Measurements from ENCODE around the gene GNG7. TPM values are rescaled to one million over a fixed set of nuclear protein-coding genes. Genes with fewer than 3 reads are reported as not detected.
"Not testable (repeated sequence)": the region's sequence is repeated elsewhere in the genome, so short reads cannot be mapped to it uniquely, and the experiment has no call there.

GNG7 gene
- total RNA-seq, 2 donors from 2014 or later, result 0.30 to 0.84 TPM

GRCh38 chr19:2594319-2594718 lies 108.2 kb downstream of the GNG7 start:
- no peak overlapping the region for H3K27ac Mint-ChIP-seq
- peaks cover 4 to 12% of the 10 kb centered on the region in 2 donors for H3K9me3 Mint-ChIP-seq

DNA sequence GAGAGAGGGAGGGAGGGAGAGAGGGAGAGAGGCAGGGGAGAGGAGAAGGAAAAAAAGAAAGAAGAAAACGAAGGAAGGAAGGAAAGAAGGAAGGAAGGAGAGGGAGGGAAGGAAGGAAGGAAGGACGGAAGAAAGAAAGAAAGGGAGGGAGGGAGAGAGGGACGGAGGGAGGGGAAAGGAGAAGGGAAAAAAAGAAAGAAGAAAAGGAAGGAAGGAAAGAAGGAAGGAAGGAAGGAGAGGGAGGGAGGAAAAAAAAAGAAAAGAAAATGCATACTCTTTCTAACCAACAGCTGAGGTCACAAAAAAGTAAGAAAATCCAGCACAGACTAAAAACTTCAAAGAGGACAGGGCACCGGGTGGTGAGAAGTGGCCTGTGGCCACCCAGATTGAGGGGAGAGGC lies 109.7 kb downstream of the GNG7 start:
- Mint-ChIP-seq H3K36me3 (no peaks in the 10 kb centered on the region), H3K9me3 (peaks cover 4 to 12% of the 10 kb centered on the region in 2 donors), H3K27ac (no peak overlapping the region)
- ATAC-seq (no peak), DNase-seq (ENCODE audit: low spot score in 2 of 2) (no peak)

More at GRCh38 chr19:2594319-2594718, 108.2 kb downstream of the GNG7 start:
- ATAC-seq (no peak), DNase-seq (ENCODE audit: low spot score in 2 of 2) (no peak)
- H3K36me3 Mint-ChIP-seq, result no peaks in the 10 kb centered on the region

DNA sequence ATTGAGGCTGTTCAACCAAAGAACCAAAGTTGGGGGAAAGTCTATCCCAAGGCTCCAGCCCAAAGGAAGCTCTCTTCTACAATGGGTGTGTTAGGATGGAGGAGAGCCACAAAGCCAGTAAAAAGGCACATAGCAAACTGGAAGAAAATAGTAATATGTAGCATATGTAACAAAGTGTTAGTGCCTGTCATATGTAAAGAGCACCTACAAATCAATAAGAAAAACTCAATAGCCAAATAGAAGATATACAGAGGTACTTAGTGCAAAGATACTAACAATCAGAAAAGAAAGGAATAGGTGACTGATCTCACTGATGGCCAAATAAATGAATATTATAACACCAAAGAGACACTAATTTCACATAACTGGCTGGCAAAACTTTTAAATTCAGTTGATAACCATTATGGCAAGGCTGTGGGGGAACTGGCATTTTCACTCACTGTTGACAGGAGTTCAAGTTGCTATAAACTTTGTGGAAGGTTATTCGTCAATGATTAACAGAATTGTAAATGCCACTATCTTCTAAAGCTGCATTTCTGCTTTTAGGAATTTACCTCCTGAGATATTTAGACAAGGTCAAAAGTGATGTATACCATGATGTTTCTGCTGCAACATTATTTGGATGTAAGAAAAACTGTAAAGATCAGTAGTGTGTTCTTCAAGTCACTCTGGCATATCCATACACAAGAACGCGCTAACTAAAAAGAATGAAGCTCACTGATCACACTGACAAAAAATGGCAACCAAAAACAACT lies 110.8 kb downstream of the GNG7 start:
- DNase-seq (ENCODE audit: low spot score in 2 of 2), result no peak
- peaks cover 4 to 12% of the 10 kb centered on the region in 2 donors for H3K9me3 Mint-ChIP-seq
- no peaks in the 10 kb centered on the region for H3K36me3 Mint-ChIP-seq
- no peak overlapping the region for H3K27ac Mint-ChIP-seq
- no peak for ATAC-seq

DNA sequence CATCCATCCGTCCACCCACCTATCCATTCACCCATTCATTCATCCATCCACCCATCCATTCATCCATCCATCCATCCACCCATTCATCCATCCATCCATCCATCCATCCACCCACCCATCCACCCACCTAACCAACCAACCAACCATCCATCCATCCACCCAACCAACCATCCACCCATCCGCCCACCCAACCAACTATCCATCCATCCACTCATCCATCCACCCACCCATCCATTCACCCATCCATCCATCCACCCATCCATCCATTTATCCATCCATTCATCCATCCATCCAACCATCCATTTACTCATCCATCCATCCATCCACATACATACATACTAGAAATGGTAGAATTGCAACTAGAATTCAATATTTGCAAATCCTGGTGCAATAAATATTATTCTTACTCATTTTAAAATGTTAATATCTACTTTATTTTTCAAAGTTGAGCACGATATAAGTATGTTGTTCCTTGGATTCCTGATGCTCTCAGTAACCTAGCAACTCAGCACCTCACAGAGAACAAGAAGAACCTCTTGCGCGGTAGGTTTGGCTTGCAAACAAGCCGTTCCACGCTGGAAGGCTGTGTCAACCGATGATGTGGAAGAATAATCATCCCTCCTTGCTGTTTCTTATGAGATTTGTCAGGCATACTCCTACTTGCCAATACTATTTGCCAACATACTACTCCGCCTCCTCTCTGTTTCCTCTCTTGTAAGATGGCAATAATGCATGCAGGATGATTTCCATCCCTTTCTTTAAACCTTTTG lies 111.7 kb downstream of the GNG7 start:
- no peak for DNase-seq (ENCODE audit: low spot score in 2 of 2)
- ATAC-seq, result no peak
- Mint-ChIP-seq H3K9me3 (peaks cover 4 to 12% of the 10 kb centered on the region in 2 donors), H3K36me3 (no peaks in the 10 kb centered on the region), H3K27ac (no peak overlapping the region)

- Mint-ChIP-seq H3K27ac (no peak overlapping the region), H3K9me3 (peaks cover 4 to 12% of the 10 kb centered on the region in 2 donors), H3K36me3 (no peaks in the 10 kb centered on the region)
- DNase-seq (ENCODE audit: low spot score in 2 of 2), result no peak
- ATAC-seq, result no peak
These were observed 113.1 kb downstream of the GNG7 start for GRCh38 chr19:2589441-2589840.

- Mint-ChIP-seq H3K36me3 (peaks cover 0 to 6% of the 10 kb centered on the region in 2 donors), H3K9me3 (peaks cover 4 to 17% of the 10 kb centered on the region in 2 donors), H3K27ac (peak overlapping the region in 1 of 2 donors; percentile 44)
- DNase-seq (ENCODE audit: low spot score in 2 of 2), result no peak
- no peak for ATAC-seq
These were observed 114.3 kb downstream of the GNG7 start for GRCh38 chr19:2588081-2588777.

DNA sequence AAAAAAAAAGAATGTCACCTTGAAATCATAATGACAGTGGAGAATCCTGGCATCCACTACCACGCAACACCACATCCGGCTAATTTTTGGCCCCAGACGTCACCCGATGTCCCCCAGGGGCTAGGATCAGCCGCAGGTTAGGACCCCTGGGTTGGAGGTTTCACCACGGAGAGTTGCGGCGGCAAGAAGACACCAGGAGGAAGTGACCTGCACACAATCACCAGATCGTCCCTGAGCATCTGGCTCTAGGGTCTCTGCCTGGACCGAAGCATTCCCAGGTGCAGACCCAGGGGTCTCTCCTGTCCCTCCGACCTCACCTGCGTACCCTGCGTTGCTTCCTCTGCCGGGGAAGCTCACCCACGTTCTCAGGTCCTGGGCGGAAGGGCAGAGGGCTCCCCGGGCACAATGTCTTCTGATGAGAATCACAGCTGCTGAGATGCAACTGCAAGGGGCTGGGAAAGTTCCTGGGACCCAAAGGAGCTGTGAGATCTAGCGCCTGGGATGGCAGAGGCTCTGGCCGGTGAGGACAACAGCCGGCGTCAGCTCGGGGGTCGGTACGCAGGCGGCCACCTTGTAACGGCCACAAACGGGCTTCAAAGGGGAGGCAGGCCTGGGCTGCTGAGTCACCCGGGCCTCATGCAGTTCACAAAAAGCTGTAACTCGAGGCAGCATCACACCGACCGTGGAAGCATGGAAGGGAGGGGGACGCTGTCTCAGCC lies 115.3 kb downstream of the GNG7 start:
- ATAC-seq, result no peak

DNA sequence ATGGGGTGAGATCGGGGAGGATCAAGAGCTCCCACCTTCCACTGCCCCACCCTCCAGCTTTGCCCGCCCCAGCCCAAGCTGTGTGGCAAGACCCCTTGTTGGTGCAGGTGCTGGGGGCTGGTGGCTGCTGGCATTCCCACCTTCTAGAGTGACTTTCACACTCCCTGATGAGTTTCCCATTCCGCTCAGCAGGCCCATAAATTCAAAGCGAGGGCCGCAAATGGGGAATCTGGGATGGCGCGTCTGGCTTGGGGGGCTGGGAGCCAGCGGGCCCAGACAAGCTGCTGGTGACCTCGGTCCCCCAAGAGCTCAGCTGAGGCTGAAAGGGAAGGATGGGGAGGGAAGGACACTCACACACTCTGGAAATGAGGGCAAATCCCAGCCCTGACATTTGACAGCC lies 116.3 kb downstream of the GNG7 start:
- ATAC-seq (no peak), DNase-seq (ENCODE audit: low spot score in 2 of 2) (no peak)
- no peak overlapping the region for H3K27ac Mint-ChIP-seq
- peaks cover 4 to 12% of the 10 kb centered on the region in 2 donors for H3K9me3 Mint-ChIP-seq
- H3K36me3 Mint-ChIP-seq, result peaks cover 0 to 11% of the 10 kb centered on the region in 2 donors

More for the DNA sequence above, 115.3 kb downstream of the GNG7 start:
- no peak for DNase-seq (ENCODE audit: low spot score in 2 of 2)
- peak overlapping the region in 1 of 2 donors; percentile 74 for H3K27ac Mint-ChIP-seq
- peaks cover 0 to 6% of the 10 kb centered on the region in 2 donors for H3K36me3 Mint-ChIP-seq
- H3K9me3 Mint-ChIP-seq, result peaks cover 4 to 17% of the 10 kb centered on the region in 2 donors

- ATAC-seq (no peak), DNase-seq (ENCODE audit: low spot score in 2 of 2) (no peak)
- Mint-ChIP-seq H3K36me3 (peaks cover 0 to 11% of the 10 kb centered on the region in 2 donors), H3K9me3 (peaks cover 0 to 5% of the 10 kb centered on the region in 2 donors), H3K27ac (no peak overlapping the region)
These were observed 118.5 kb downstream of the GNG7 start for GRCh38 chr19:2584002-2584401.

GRCh38 chr19:2582984-2583956 lies 119.2 kb downstream of the GNG7 start:
- H3K27ac Mint-ChIP-seq, result no peak overlapping the region
- H3K36me3 Mint-ChIP-seq, result peaks cover 0 to 11% of the 10 kb centered on the region in 2 donors
- peaks cover 0 to 5% of the 10 kb centered on the region in 2 donors for H3K9me3 Mint-ChIP-seq
- ATAC-seq (no peak), DNase-seq (ENCODE audit: low spot score in 2 of 2) (no peak)

DNA sequence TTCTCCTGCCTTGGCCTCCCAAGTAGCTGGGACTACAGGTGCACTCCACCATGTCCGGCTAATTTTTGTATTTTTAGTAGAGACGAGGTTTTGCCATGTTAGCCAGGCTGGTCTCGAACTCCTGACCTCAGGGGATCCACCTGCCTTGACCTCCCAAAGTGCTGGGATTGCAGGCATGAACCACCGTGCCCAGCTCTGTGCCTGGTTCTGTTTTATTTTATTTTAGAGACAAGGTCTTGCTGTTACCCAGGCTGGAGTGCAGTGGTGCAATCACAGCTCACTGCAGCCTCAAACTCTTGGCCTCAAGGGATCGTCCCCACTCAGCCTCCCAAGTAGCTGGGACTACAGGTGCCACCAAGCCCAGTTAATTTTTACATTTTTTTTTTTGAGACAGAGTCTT lies 122.1 kb downstream of the GNG7 start:
- not testable (repeated sequence) for DNase-seq (ENCODE audit: low spot score in 2 of 2); ATAC-seq; H3K27ac Mint-ChIP-seq; H3K9me3 Mint-ChIP-seq
- peaks cover 0 to 11% of the 10 kb centered on the region in 2 donors for H3K36me3 Mint-ChIP-seq

- Mint-ChIP-seq H3K9me3 (peaks cover 0 to 9% of the 10 kb centered on the region in 2 donors), H3K36me3 (peaks cover 0 to 11% of the 10 kb centered on the region in 2 donors), H3K27ac (no peak overlapping the region)
- no peak for DNase-seq (ENCODE audit: low spot score in 2 of 2)
- no peak for ATAC-seq
These were observed 122.7 kb downstream of the GNG7 start for GRCh38 chr19:2579678-2580280.

- Mint-ChIP-seq H3K36me3 (peaks cover 0 to 11% of the 10 kb centered on the region in 2 donors), H3K27ac (no peak overlapping the region), H3K9me3 (peaks cover 0 to 9% of the 10 kb centered on the region in 2 donors)
- peak in 1 of 2 donors; percentile 61 for DNase-seq (ENCODE audit: low spot score in 2 of 2)
- peak; percentile 68 to 70 for ATAC-seq
These were observed 123.4 kb downstream of the GNG7 start for GRCh38 chr19:2578901-2579677.

DNA sequence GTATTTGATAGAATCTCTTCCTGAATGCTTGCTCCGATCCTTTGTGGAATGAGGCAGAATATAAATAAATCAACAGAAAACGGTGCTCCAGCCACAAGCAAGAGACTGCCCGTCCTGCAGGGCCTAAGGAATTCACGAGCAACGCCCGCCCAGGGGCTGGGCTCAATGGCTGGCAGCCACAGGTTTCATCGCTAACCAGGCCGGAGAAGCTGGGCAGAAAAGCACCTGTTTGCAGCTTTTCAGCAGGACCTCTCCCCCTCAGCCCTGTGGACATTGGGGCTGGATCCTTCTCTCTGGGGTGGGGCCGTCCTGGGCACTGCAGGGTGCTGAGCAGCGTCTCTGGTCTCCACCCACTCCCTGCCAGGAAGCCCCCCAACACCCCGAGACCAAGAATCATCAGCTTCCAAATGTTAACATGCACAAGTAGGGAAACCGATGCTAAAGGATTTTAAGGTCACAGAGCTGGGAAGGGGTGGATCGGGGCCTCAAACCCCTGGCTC lies 124.1 kb downstream of the GNG7 start:
- ATAC-seq (no peak), DNase-seq (ENCODE audit: low spot score in 2 of 2) (peak in 1 of 2 donors; percentile 21)
- no peak overlapping the region for H3K27ac Mint-ChIP-seq
- peaks cover 0 to 4% of the 10 kb centered on the region in 2 donors for H3K9me3 Mint-ChIP-seq
- peaks cover 0 to 5% of the 10 kb centered on the region in 2 donors for H3K36me3 Mint-ChIP-seq
